HCT116 (cell line): ENCODE results near the gene FNDC3B. TPM values are rescaled to one million over a fixed set of nuclear protein-coding genes. Genes with fewer than 3 reads are reported as not detected.

Source experiments
- ATAC-seq: fragments of 200-7000 bp; cut with Tn5 transposase; 2 replicates; pipeline ENCODE4 v1.9.1; 2020; ENCODE audit warnings: mild to moderate bottlenecking, moderate library complexity
- BruUV-seq: library from RNA; stranded (reverse); fragments of 400-500 nt; replicated peaks from 2 replicates; lab custom pipeline; 2021; lab: Mats Ljungman, UMichigan
- CTCF ChIA-PET: fragments of 300-600 bp; sonication (Branson Sonifier 250); formaldehyde crosslinking; loops from one replicate; lab custom pipeline; 2021; ENCODE audit warnings: antibody characterized with exemption; lab: Charles Lee
- POLR2A ChIA-PET: fragments of 300-600, 350-600 bp; sonication (Branson Sonifier 250); formaldehyde crosslinking; loops from one replicate; lab custom pipeline; 2021; ENCODE audit warnings: antibody characterized with exemption; lab: Charles Lee
- RAD21 ChIA-PET, 2 experiments: fragments of 300-600 bp; sonication (Branson Sonifier 250); formaldehyde crosslinking; loops; one replicate each; lab custom pipeline; 2023; ENCODE audit warnings: low total read pairs in 2 of 2; ENCODE audit not compliant: uncharacterized antibody in 2 of 2, unreplicated experiment in 2 of 2, low non-redundant PET in 1 of 2; lab: Charles Lee
- DNase-seq: peaks from one replicate; pipeline ENCODE4 v3.0.0-alpha.2; 2010; ENCODE audit warnings: low read depth, low spot score
- H2AFZ ChIP-seq: fragments of 200-600 bp; shearing (Covaris generic), sonication (generic); 2 replicates; pipeline ENCODE4 v1.6.1; 2017; ENCODE audit warnings: low read depth, mixed run types, mixed read lengths, antibody characterized with exemption, low read length; ENCODE audit not compliant: poor library complexity, severe bottlenecking
- H3K27ac ChIP-seq: 2 replicates; pipeline ENCODE4 v1.5.1; 2012; ENCODE audit warnings: low read depth, low read length
- H3K27me3 ChIP-seq: fragments of 200-600 bp; sonication (generic); 2 replicates; pipeline ENCODE4 v1.6.1; 2016; ENCODE audit warnings: mixed run types, low read length, mixed read lengths; ENCODE audit not compliant: insufficient read depth
- H3K36me3 ChIP-seq, 2 experiments: fragments of 200-500 bp in 1 of 2; fragments of 200-600 bp in 1 of 2; sonication (Bioruptor generic) in 1 of 2; sonication (generic) in 1 of 2; 2 replicates each; pipeline versions ENCODE4 v1.5.1 to v1.6.1; 2014 to 2016; ENCODE audit warnings: low read length in 2 of 2, inconsistent platforms in 1 of 2, mixed read lengths in 1 of 2, mixed run types in 1 of 2; ENCODE audit not compliant: insufficient read depth in 2 of 2, control insufficient read depth in 1 of 2
- H3K4me1 ChIP-seq, 2 experiments: fragments of 200-600 bp in 1 of 2; sonication (generic) in 1 of 2; 2 replicates each; pipeline versions ENCODE4 v1.5.1 to v1.6.1; 2012 to 2017; ENCODE audit warnings: low read length in 2 of 2, inconsistent platforms in 1 of 2, mild to moderate bottlenecking in 1 of 2, mixed read lengths in 1 of 2, mixed run types in 1 of 2, moderate library complexity in 1 of 2; ENCODE audit not compliant: insufficient read depth in 2 of 2, control insufficient read depth in 1 of 2
- H3K4me2 ChIP-seq: fragments of 200-600 bp; sonication (generic); 2 replicates; pipeline ENCODE4 v1.6.1; 2017; ENCODE audit warnings: mixed run types, low read length, mixed read lengths
- H3K4me3 ChIP-seq, 2 experiments: fragments of 200-600 bp in 1 of 2; sonication (generic) in 1 of 2; replicated peaks in 1 of 2; 2 replicates each; pipeline ENCODE4 v1.5.1; 2011 to 2016; ENCODE audit warnings: low read length in 2 of 2, control low read depth in 1 of 2, low read depth in 1 of 2, mild to moderate bottlenecking in 1 of 2, mixed read lengths in 1 of 2, mixed run types in 1 of 2
- H3K79me2 ChIP-seq: fragments of 200-600 bp; sonication (generic); 2 replicates; pipeline ENCODE4 v1.6.1; 2017; ENCODE audit warnings: mild to moderate bottlenecking, mixed run types, low read length, moderate library complexity, mixed read lengths; ENCODE audit not compliant: insufficient read depth
- H3K9ac ChIP-seq: fragments of 200-600 bp; sonication (generic); 2 replicates; pipeline ENCODE4 v1.6.1; 2016; ENCODE audit warnings: low read length, mixed read lengths
- H3K9me2 ChIP-seq: fragments of 200-600 bp; sonication (generic), shearing (Covaris generic); 2 replicates; pipeline ENCODE4 v1.6.1; 2017; ENCODE audit warnings: mixed run types, mild to moderate bottlenecking, moderate library complexity; ENCODE audit not compliant: insufficient read depth
- H3K9me3 ChIP-seq, 2 experiments: fragments of 200-500 bp in 1 of 2; fragments of 200-600 bp in 1 of 2; sonication (Bioruptor generic) in 1 of 2; sonication (generic) in 1 of 2; 2 replicates each; pipeline ENCODE4 v1.6.1; 2014 to 2017; ENCODE audit warnings: low read length in 2 of 2, mixed read lengths in 2 of 2, inconsistent platforms in 1 of 2, low read depth in 1 of 2, mild to moderate bottlenecking in 1 of 2, mixed run types in 1 of 2, moderate library complexity in 1 of 2; ENCODE audit not compliant: control insufficient read depth in 1 of 2, insufficient read depth in 1 of 2
- H4K20me1 ChIP-seq: fragments of 200-600 bp; sonication (generic), shearing (Covaris generic); 2 replicates; pipeline ENCODE4 v1.6.1; 2017; ENCODE audit warnings: mixed run types, mild to moderate bottlenecking, moderate library complexity; ENCODE audit not compliant: insufficient read depth
- CEBPB ChIP-seq: IDR thresholded peaks from 2 replicates; pipeline ENCODE4 v1.6.1; 2012; ENCODE audit warnings: low read depth
- EGR1 ChIP-seq: IDR thresholded peaks from 2 replicates; pipeline ENCODE4 v1.6.1; 2012; ENCODE audit warnings: low read depth
- ELF1 ChIP-seq: IDR thresholded peaks from 2 replicates; pipeline ENCODE4 v1.6.1; 2012; ENCODE audit warnings: low read depth, borderline replicate concordance
- EZH2phosphoT487 ChIP-seq: fragments of 200-600 bp; IDR thresholded peaks from 2 replicates; pipeline ENCODE4 v1.6.1; 2018; ENCODE audit warnings: antibody characterized with exemption, borderline replicate concordance
- POLR2AphosphoS5 ChIP-seq: IDR thresholded peaks from 2 replicates; pipeline ENCODE4 v1.6.1; 2011; ENCODE audit warnings: mild to moderate bottlenecking, low read depth, low read length, moderate library complexity
- RAD21 ChIP-seq: IDR thresholded peaks from 2 replicates; pipeline ENCODE4 v1.6.1; 2012; ENCODE audit warnings: low read depth, mild to moderate bottlenecking
- SIN3A ChIP-seq: IDR thresholded peaks from 2 replicates; pipeline ENCODE4 v1.6.1; 2012; ENCODE audit warnings: low read depth
- SRF ChIP-seq: IDR thresholded peaks from 2 replicates; pipeline ENCODE4 v1.6.1; 2012; ENCODE audit warnings: low read depth
- TCF7L2 ChIP-seq: IDR thresholded peaks from 2 replicates; pipeline ENCODE4 v1.7.0; 2011; ENCODE audit warnings: borderline replicate concordance, inconsistent platforms; ENCODE audit not compliant: insufficient read depth, insufficient read length; ENCODE audit errors: extremely low read depth
- YY1 ChIP-seq: IDR thresholded peaks from 2 replicates; pipeline ENCODE4 v1.6.1; 2011; ENCODE audit warnings: low read length, low read depth, moderate library complexity, mild to moderate bottlenecking; ENCODE audit not compliant: insufficient replicate concordance; ENCODE audit errors: extremely low read depth
- ZFX ChIP-seq: fragments of 450-650 bp; IDR thresholded peaks from 2 replicates; pipeline ENCODE4 v1.6.1; 2017
- ZNF274 ChIP-seq: fragments of 200-500 bp; sonication (Bioruptor generic); IDR thresholded peaks from 2 replicates; pipeline ENCODE4 v1.6.1; 2014; ENCODE audit warnings: mild to moderate bottlenecking, low read depth, low read length, inconsistent platforms
- intact Hi-C: fragments of 100-400 bp; cut with micrococcal nuclease; formaldehyde crosslinking; loops from 2 replicates; pipeline ENCODE4 v1.10.0; 2022
- total RNA-seq: library from RNA; stranded (reverse); gene quantifications from one replicate; pipeline ENCODE4 v1.2.1, GENCODE V29; 2021; ENCODE audit not compliant: unreplicated experiment
- TF ChIP-seq, protein P1 (sequence below): IDR thresholded peaks from 2 replicates; pipeline ENCODE4 v1.6.1; 2012; ENCODE audit warnings: low read depth
- TF ChIP-seq, protein P2 (sequence below), 3 experiments: fragments of 200-600 bp in 1 of 3; sonication (generic) in 1 of 3; IDR thresholded peaks in 2 of 3; conservative IDR thresholded peaks in 1 of 3; 2 replicates each; pipeline ENCODE4 v1.5.1; 2012 to 2017; ENCODE audit warnings: low read depth in 2 of 3, low read length in 2 of 3, antibody characterized with exemption in 1 of 3, borderline replicate concordance in 1 of 3, control low read depth in 1 of 3, mild to moderate bottlenecking in 1 of 3, mixed read lengths in 1 of 3, mixed run types in 1 of 3, moderate library complexity in 1 of 3; ENCODE audit not compliant: insufficient read depth in 1 of 3
- TF ChIP-seq, protein P3 (sequence below): IDR thresholded peaks from 2 replicates; pipeline ENCODE4 v1.6.1; 2011; ENCODE audit warnings: mild to moderate bottlenecking, low read length, moderate library complexity; ENCODE audit not compliant: insufficient replicate concordance; ENCODE audit errors: extremely low read depth

The FNDC3B gene
- total RNA-seq, 1 experiment from 2014 or later: 45.7 TPM

DNA sequence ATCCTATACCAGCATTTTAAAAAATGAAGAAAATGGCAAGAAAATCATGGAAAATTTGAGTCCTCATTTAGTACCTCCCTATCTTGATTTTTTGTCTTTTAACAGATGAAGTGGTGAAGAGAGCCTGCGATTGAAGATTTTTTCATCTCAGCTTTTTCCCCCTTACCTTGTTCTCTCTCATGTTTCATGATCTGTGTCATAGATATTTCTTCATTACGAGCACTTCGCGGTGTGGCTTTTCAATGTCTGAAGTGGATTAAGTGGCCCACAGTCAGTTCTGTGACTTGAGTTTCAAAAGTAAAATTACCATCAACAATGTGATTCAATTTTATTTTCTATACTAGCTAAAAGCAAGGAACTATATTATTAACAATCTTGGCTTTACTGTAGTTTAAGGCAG, 147.2 kb downstream of the FNDC3B start:
- CTCF ChIA-PET: no interaction called here

More for the DNA sequence above, 147.2 kb downstream of the FNDC3B start:
- no TSS peak for BruUV-seq
- no peak for TF ChIP-seq TCF7L2
- TF ChIP-seq, protein P1, sequence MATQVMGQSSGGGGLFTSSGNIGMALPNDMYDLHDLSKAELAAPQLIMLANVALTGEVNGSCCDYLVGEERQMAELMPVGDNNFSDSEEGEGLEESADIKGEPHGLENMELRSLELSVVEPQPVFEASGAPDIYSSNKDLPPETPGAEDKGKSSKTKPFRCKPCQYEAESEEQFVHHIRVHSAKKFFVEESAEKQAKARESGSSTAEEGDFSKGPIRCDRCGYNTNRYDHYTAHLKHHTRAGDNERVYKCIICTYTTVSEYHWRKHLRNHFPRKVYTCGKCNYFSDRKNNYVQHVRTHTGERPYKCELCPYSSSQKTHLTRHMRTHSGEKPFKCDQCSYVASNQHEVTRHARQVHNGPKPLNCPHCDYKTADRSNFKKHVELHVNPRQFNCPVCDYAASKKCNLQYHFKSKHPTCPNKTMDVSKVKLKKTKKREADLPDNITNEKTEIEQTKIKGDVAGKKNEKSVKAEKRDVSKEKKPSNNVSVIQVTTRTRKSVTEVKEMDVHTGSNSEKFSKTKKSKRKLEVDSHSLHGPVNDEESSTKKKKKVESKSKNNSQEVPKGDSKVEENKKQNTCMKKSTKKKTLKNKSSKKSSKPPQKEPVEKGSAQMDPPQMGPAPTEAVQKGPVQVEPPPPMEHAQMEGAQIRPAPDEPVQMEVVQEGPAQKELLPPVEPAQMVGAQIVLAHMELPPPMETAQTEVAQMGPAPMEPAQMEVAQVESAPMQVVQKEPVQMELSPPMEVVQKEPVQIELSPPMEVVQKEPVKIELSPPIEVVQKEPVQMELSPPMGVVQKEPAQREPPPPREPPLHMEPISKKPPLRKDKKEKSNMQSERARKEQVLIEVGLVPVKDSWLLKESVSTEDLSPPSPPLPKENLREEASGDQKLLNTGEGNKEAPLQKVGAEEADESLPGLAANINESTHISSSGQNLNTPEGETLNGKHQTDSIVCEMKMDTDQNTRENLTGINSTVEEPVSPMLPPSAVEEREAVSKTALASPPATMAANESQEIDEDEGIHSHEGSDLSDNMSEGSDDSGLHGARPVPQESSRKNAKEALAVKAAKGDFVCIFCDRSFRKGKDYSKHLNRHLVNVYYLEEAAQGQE: no peak
- TF ChIP-seq EZH2phosphoT487: no peak
- no peak for TF ChIP-seq ZFX
- TF ChIP-seq, protein P2, sequence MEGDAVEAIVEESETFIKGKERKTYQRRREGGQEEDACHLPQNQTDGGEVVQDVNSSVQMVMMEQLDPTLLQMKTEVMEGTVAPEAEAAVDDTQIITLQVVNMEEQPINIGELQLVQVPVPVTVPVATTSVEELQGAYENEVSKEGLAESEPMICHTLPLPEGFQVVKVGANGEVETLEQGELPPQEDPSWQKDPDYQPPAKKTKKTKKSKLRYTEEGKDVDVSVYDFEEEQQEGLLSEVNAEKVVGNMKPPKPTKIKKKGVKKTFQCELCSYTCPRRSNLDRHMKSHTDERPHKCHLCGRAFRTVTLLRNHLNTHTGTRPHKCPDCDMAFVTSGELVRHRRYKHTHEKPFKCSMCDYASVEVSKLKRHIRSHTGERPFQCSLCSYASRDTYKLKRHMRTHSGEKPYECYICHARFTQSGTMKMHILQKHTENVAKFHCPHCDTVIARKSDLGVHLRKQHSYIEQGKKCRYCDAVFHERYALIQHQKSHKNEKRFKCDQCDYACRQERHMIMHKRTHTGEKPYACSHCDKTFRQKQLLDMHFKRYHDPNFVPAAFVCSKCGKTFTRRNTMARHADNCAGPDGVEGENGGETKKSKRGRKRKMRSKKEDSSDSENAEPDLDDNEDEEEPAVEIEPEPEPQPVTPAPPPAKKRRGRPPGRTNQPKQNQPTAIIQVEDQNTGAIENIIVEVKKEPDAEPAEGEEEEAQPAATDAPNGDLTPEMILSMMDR (IDR thresholded peaks at IDR 0.05 in 2 of 3, conservative IDR thresholded peaks at IDR 0.05 in 1 of 3; ENCODE audit: borderline replicate concordance in 1 of 3, insufficient read depth in 1 of 3, low read depth in 2 of 3, low read length in 2 of 3): no peak
- TF ChIP-seq YY1: no peak
- TF ChIP-seq EGR1: no peak
- no peak for TF ChIP-seq RAD21
- no peak for TF ChIP-seq ZNF274
- TF ChIP-seq POLR2AphosphoS5: no peak
- no peak for TF ChIP-seq CEBPB
- no peak for TF ChIP-seq SIN3A
- no peak for TF ChIP-seq ELF1
- no peak for TF ChIP-seq SRF
- TF ChIP-seq, protein P3, sequence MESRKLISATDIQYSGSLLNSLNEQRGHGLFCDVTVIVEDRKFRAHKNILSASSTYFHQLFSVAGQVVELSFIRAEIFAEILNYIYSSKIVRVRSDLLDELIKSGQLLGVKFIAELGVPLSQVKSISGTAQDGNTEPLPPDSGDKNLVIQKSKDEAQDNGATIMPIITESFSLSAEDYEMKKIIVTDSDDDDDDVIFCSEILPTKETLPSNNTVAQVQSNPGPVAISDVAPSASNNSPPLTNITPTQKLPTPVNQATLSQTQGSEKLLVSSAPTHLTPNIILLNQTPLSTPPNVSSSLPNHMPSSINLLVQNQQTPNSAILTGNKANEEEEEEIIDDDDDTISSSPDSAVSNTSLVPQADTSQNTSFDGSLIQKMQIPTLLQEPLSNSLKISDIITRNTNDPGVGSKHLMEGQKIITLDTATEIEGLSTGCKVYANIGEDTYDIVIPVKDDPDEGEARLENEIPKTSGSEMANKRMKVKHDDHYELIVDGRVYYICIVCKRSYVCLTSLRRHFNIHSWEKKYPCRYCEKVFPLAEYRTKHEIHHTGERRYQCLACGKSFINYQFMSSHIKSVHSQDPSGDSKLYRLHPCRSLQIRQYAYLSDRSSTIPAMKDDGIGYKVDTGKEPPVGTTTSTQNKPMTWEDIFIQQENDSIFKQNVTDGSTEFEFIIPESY: no peak
- TF ChIP-seq, all 23 proteins: peak for 0
- POLR2A ChIA-PET: no interaction called here
- H3K9me2 ChIP-seq: no peaks in the 10 kb centered on the region
- peaks cover 10% of the 10 kb centered on the region; the same call in 1 of the 2 replicates for H3K79me2 ChIP-seq
- peaks cover 3 to 7% of the 10 kb centered on the region in 2 experiments; a peak in 3 of 4 replicates for H3K4me1 ChIP-seq
- no peak overlapping the region for H3K9ac ChIP-seq
- intact Hi-C loops: no loop called here
- no peak overlapping the region for H3K4me2 ChIP-seq
- ATAC-seq (no peak), DNase-seq (no peak)
- no peak overlapping the region for H3K4me3 ChIP-seq
- H3K27me3 ChIP-seq: no peaks in the 10 kb centered on the region
- H3K9me3 ChIP-seq: no peaks in the 10 kb centered on the region
- H3K27ac ChIP-seq: no peak overlapping the region
- RAD21 ChIA-PET: no interaction called here
- H2AFZ ChIP-seq: no peak overlapping the region
- H4K20me1 ChIP-seq: no peaks in the 10 kb centered on the region
- no peaks in the 10 kb centered on the region for H3K36me3 ChIP-seq
